ENCODE measurements around the gene BBS1.

- TF ChIP-seq CTCF (IDR thresholded peaks at IDR 0.05; ENCODE audit: low read depth, low read length, missing input control) (no peak), EGR1 (IDR thresholded peaks at IDR 0.05; ENCODE audit: low read depth in 2 of 2) (no peak), SP1 (IDR thresholded peaks at IDR 0.05) (no peak), RAD21 (IDR thresholded peaks at IDR 0.05) (no peak), GABPA (IDR thresholded peaks at IDR 0.05 in 1 of 2, conservative IDR thresholded peaks at IDR 0.05 in 1 of 2) (no peak), YY1 (IDR thresholded peaks at IDR 0.05) (no peak), FOXA1 (IDR thresholded peaks at IDR 0.05) (no peak), ATF3 (IDR thresholded peaks at IDR 0.05) (no peak)
- TF ChIP-seq, protein P1, sequence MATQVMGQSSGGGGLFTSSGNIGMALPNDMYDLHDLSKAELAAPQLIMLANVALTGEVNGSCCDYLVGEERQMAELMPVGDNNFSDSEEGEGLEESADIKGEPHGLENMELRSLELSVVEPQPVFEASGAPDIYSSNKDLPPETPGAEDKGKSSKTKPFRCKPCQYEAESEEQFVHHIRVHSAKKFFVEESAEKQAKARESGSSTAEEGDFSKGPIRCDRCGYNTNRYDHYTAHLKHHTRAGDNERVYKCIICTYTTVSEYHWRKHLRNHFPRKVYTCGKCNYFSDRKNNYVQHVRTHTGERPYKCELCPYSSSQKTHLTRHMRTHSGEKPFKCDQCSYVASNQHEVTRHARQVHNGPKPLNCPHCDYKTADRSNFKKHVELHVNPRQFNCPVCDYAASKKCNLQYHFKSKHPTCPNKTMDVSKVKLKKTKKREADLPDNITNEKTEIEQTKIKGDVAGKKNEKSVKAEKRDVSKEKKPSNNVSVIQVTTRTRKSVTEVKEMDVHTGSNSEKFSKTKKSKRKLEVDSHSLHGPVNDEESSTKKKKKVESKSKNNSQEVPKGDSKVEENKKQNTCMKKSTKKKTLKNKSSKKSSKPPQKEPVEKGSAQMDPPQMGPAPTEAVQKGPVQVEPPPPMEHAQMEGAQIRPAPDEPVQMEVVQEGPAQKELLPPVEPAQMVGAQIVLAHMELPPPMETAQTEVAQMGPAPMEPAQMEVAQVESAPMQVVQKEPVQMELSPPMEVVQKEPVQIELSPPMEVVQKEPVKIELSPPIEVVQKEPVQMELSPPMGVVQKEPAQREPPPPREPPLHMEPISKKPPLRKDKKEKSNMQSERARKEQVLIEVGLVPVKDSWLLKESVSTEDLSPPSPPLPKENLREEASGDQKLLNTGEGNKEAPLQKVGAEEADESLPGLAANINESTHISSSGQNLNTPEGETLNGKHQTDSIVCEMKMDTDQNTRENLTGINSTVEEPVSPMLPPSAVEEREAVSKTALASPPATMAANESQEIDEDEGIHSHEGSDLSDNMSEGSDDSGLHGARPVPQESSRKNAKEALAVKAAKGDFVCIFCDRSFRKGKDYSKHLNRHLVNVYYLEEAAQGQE (IDR thresholded peaks at IDR 0.05) = no peak
- TF ChIP-seq, protein P2, sequence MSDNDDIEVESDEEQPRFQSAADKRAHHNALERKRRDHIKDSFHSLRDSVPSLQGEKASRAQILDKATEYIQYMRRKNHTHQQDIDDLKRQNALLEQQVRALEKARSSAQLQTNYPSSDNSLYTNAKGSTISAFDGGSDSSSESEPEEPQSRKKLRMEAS (IDR thresholded peaks at IDR 0.05) = no peak
These were observed 39.3 kb downstream of the BBS1 start for GRCh38 chr11:66549696-66550095.
